Smooth muscle cell (in vitro differentiated cells): ENCODE data around the gene PBX1. TPM values are rescaled to one million over a fixed set of nuclear protein-coding genes. Genes with fewer than 3 reads are reported as not detected.

Experiments
- DNase-seq: peaks from one replicate; lab custom pipeline; 2025; ENCODE audit not compliant: unreplicated experiment; lab: John Stamatoyannopoulos, UW
- H2AFZ ChIP-seq: fragments of 200-600 bp; sonication (generic); 2 replicates; pipeline ENCODE4 v1.6.0; 2016; ENCODE audit warnings: antibody characterized with exemption, low read depth, mild to moderate bottlenecking
- H3F3A ChIP-seq: fragments of 200-600 bp; sonication (generic); 2 replicates; pipeline ENCODE4 v1.6.0; 2017; ENCODE audit warnings: antibody characterized with exemption, low read depth
- H3K27ac ChIP-seq: fragments of 200-600 bp; sonication (generic); 2 replicates; pipeline ENCODE4 v1.5.1; 2016; ENCODE audit warnings: low read depth, mild to moderate bottlenecking
- H3K27me3 ChIP-seq: fragments of 200-600 bp; sonication (generic); 2 replicates; pipeline ENCODE4 v1.6.1; 2016; ENCODE audit warnings: low read depth, mild to moderate bottlenecking
- H3K36me3 ChIP-seq: fragments of 200-600 bp; sonication (generic); 2 replicates; pipeline ENCODE4 v1.5.1; 2016; ENCODE audit warnings: low read depth
- H3K4me1 ChIP-seq: fragments of 200-600 bp; sonication (generic); 2 replicates; pipeline ENCODE4 v1.5.1; 2016; ENCODE audit warnings: low read depth
- H3K4me2 ChIP-seq: fragments of 200-600 bp; sonication (generic); 2 replicates; pipeline ENCODE4 v1.6.0; 2016; ENCODE audit warnings: mild to moderate bottlenecking
- H3K4me3 ChIP-seq: fragments of 200-600 bp; sonication (generic); 2 replicates; pipeline ENCODE4 v1.5.1; 2016; ENCODE audit warnings: mild to moderate bottlenecking
- H3K79me2 ChIP-seq: fragments of 200-600 bp; sonication (generic); 2 replicates; pipeline ENCODE4 v1.6.0; 2016; ENCODE audit warnings: low read depth, mild to moderate bottlenecking
- H3K9ac ChIP-seq: fragments of 200-600 bp; sonication (generic); 2 replicates; pipeline ENCODE4 v1.6.0; 2016; ENCODE audit warnings: low read depth
- H3K9me3 ChIP-seq: fragments of 200-600 bp; sonication (generic); replicated peaks from 2 replicates; pipeline ENCODE4 v1.5.1; 2016; ENCODE audit warnings: low read depth
- H4K20me1 ChIP-seq: fragments of 200-600 bp; sonication (generic); 2 replicates; pipeline ENCODE4 v1.6.0; 2016; ENCODE audit warnings: low read depth
- CTCF ChIP-seq: fragments of 200-600 bp; sonication (generic); IDR thresholded peaks from 2 replicates; pipeline ENCODE4 v1.5.1; 2017; ENCODE audit warnings: borderline replicate concordance, mild to moderate bottlenecking, antibody characterized with exemption; ENCODE audit not compliant: insufficient read depth, poor library complexity, severe bottlenecking
- WGBS: methylation state at CpG from one replicate; pipeline ENCODE4 v1.1.7; 2016; ENCODE audit warnings: low lambda C conversion rate; 5-methylcytosine and 5-hydroxymethylcytosine counted together
- polyA plus RNA-seq: library from polyadenylated mRNA; unstranded; fragments of >200 nt; fragmentation: Nextera tagmentation; extraction: Ambion mirVana; gene quantifications from 2 replicates; pipeline ENCODE4 v1.2.1, GENCODE V29; 2016
- total RNA-seq: library from RNA; depleted of rRNA; stranded (reverse); fragments of >200 nt; gene quantifications from 2 replicates; pipeline ENCODE4 v1.2.3, GENCODE V29; 2014

Gene PBX1
- total and polyA plus RNA-seq, 2 experiments from 2014 or later: 8.1 to 70.8 TPM

GRCh38 chr1:164774819-164775654 lies 216.1 kb downstream of the PBX1 start:
- WGBS: 27% methylated on average over 16 of the region's 16 CpGs
- peaks cover 36% of the 10 kb centered on the region for H3K79me2 ChIP-seq
- no peak for DNase-seq
- H3K9ac ChIP-seq: peak overlapping the region; percentile 60
- TF ChIP-seq CTCF: no peak
- no peaks in the 10 kb centered on the region for H4K20me1 ChIP-seq
- no peaks in the 10 kb centered on the region for H3K27me3 ChIP-seq
- H3K4me1 ChIP-seq: peaks cover 57% of the 10 kb centered on the region
- peak overlapping the region; percentile 80 for H3K4me2 ChIP-seq
- peak overlapping the region; percentile 16 for H3K4me3 ChIP-seq
- peaks cover 35% of the 10 kb centered on the region for H3F3A ChIP-seq
- no peak overlapping the region for H2AFZ ChIP-seq
- H3K36me3 ChIP-seq: no peaks in the 10 kb centered on the region
- peak overlapping the region; percentile 98 for H3K27ac ChIP-seq
- H3K9me3 ChIP-seq: no peaks in the 10 kb centered on the region

GRCh38 chr1:164777518-164777917 lies 218.5 kb downstream of the PBX1 start:
- H2AFZ ChIP-seq: no peak overlapping the region
- H3K79me2 ChIP-seq: peaks cover 49% of the 10 kb centered on the region
- H3K4me2 ChIP-seq: no peak overlapping the region
- H3K9ac ChIP-seq: no peak overlapping the region
- TF ChIP-seq CTCF: no peak
- 73% methylated on average over 2 of the region's 2 CpGs for WGBS
- peaks cover 41% of the 10 kb centered on the region for H3K4me1 ChIP-seq
- no peaks in the 10 kb centered on the region for H3K27me3 ChIP-seq
- no peak for DNase-seq
- no peaks in the 10 kb centered on the region for H4K20me1 ChIP-seq
- peaks cover 30% of the 10 kb centered on the region for H3F3A ChIP-seq
- H3K4me3 ChIP-seq: no peak overlapping the region
- no peak overlapping the region for H3K27ac ChIP-seq
- H3K9me3 ChIP-seq: no peaks in the 10 kb centered on the region
- H3K36me3 ChIP-seq: no peaks in the 10 kb centered on the region

GRCh38 chr1:164779376-164779775 lies 220.4 kb downstream of the PBX1 start:
- Histone ChIP-seq H3K79me2 (peaks cover 50% of the 10 kb centered on the region), H3K4me3 (no peak overlapping the region), H3K36me3 (no peaks in the 10 kb centered on the region), H3K4me1 (peaks cover 24% of the 10 kb centered on the region), H3K27ac (no peak overlapping the region), H2AFZ (no peak overlapping the region), H3F3A (peaks cover 24% of the 10 kb centered on the region), H3K9me3 (no peaks in the 10 kb centered on the region), H4K20me1 (no peaks in the 10 kb centered on the region), H3K9ac (no peak overlapping the region), H3K4me2 (no peak overlapping the region), H3K27me3 (no peaks in the 10 kb centered on the region)
- 87% methylated on average over 3 of the region's 3 CpGs for WGBS
- TF ChIP-seq CTCF: no peak
- DNase-seq: no peak
